H9 (cell line): ENCODE measurements around the gene SORBS1. TPM values are rescaled to one million over a fixed set of nuclear protein-coding genes. Genes with fewer than 3 reads are reported as not detected.

Experiments
- DNase-seq: peaks from one replicate; pipeline ENCODE4 v3.0.0-alpha.2; 2017
- H2AFZ ChIP-seq: one replicate; pipeline ENCODE4 v1.6.1; 2013; ENCODE audit warnings: mild to moderate bottlenecking, low read length, control low read depth, moderate library complexity
- H2AK5ac ChIP-seq: 2 replicates; pipeline ENCODE4 v1.6.1; 2013; ENCODE audit warnings: low read length, control low read depth, mixed read lengths; ENCODE audit not compliant: insufficient read length
- H2BK120ac ChIP-seq: one replicate; pipeline ENCODE4 v1.6.1; 2013; ENCODE audit warnings: low read depth, mild to moderate bottlenecking, low read length, control low read depth, inconsistent platforms; ENCODE audit not compliant: poor library complexity, severe bottlenecking
- H2BK12ac ChIP-seq: 2 replicates; pipeline ENCODE4 v1.6.1; 2013; ENCODE audit warnings: low read length, control low read depth, mixed read lengths, low read depth; ENCODE audit not compliant: insufficient read length
- H2BK15ac ChIP-seq: 2 replicates; pipeline ENCODE4 v1.6.1; 2013; ENCODE audit warnings: low read depth, low read length, control low read depth
- H2BK20ac ChIP-seq: one replicate; pipeline ENCODE4 v1.6.1; 2013; ENCODE audit warnings: low read depth, mild to moderate bottlenecking, low read length, control low read depth, inconsistent platforms; ENCODE audit not compliant: poor library complexity, severe bottlenecking
- H2BK5ac ChIP-seq: 2 replicates; pipeline ENCODE4 v1.6.1; 2013; ENCODE audit warnings: low read length, control low read depth, mixed read lengths; ENCODE audit not compliant: insufficient read length
- H3K14ac ChIP-seq: 2 replicates; pipeline ENCODE4 v1.6.1; 2013; ENCODE audit warnings: low read length, control low read depth; ENCODE audit not compliant: insufficient read depth
- H3K18ac ChIP-seq: 2 replicates; pipeline ENCODE4 v1.6.1; 2013; ENCODE audit warnings: low read depth, mild to moderate bottlenecking, mixed read lengths, low read length, control low read depth; ENCODE audit not compliant: insufficient read length
- H3K23ac ChIP-seq: 2 replicates; pipeline ENCODE4 v1.6.1; 2013; ENCODE audit warnings: low read length, control low read depth, mixed read lengths, low read depth; ENCODE audit not compliant: insufficient read length
- H3K23me2 ChIP-seq: 2 replicates; pipeline ENCODE4 v1.6.1; 2013; ENCODE audit warnings: low read depth, mild to moderate bottlenecking, mixed read lengths, low read length, control low read depth; ENCODE audit not compliant: insufficient read length, poor library complexity, severe bottlenecking
- H3K27ac ChIP-seq: 2 replicates; pipeline ENCODE4 v1.5.1; 2013; ENCODE audit warnings: low read length, control low read depth, mixed read lengths, low read depth; ENCODE audit not compliant: insufficient read length
- H3K27me3 ChIP-seq: 2 replicates; pipeline ENCODE4 v1.6.1; 2013; ENCODE audit warnings: low read length, control low read depth, inconsistent platforms; ENCODE audit not compliant: insufficient read depth
- H3K4ac ChIP-seq: 2 replicates; pipeline ENCODE4 v1.6.1; 2013; ENCODE audit warnings: low read depth, mild to moderate bottlenecking, control low read depth, inconsistent platforms, low read length, moderate library complexity
- H3K4me1 ChIP-seq: 2 replicates; pipeline ENCODE4 v1.6.1; 2013; ENCODE audit warnings: low read length, control low read depth, inconsistent platforms; ENCODE audit not compliant: insufficient read depth
- H3K4me2 ChIP-seq: 2 replicates; pipeline ENCODE4 v1.6.1; 2013; ENCODE audit warnings: low read length, control low read depth, mixed read lengths; ENCODE audit not compliant: insufficient read length, insufficient read depth
- H3K56ac ChIP-seq: 2 replicates; pipeline ENCODE4 v1.6.1; 2013; ENCODE audit warnings: low read depth, mild to moderate bottlenecking, mixed read lengths, low read length, control low read depth; ENCODE audit not compliant: insufficient read length
- H3K79me1 ChIP-seq: 2 replicates; pipeline ENCODE4 v1.6.1; 2013; ENCODE audit warnings: low read depth, mild to moderate bottlenecking, moderate library complexity, low read length, control low read depth, inconsistent platforms; ENCODE audit not compliant: insufficient read depth, poor library complexity, severe bottlenecking
- H3K79me2 ChIP-seq: 2 replicates; pipeline ENCODE4 v1.6.1; 2013; ENCODE audit warnings: low read length, control low read depth, inconsistent platforms; ENCODE audit not compliant: insufficient read depth
- H3K9ac ChIP-seq: 2 replicates; pipeline ENCODE4 v1.6.1; 2013; ENCODE audit warnings: low read length, control low read depth, mixed read lengths; ENCODE audit not compliant: insufficient read length; ENCODE audit errors: extremely low read depth
- H3K9me3 ChIP-seq: one replicate; pipeline ENCODE4 v1.6.1; 2013; ENCODE audit warnings: low read depth, low read length, inconsistent platforms; ENCODE audit not compliant: control insufficient read depth
- H3T11ph ChIP-seq: one replicate; pipeline ENCODE4 v1.6.1; 2013; ENCODE audit warnings: mild to moderate bottlenecking, low read length, control low read depth, inconsistent platforms
- H4K20me1 ChIP-seq: one replicate; pipeline ENCODE4 v1.6.1; 2013; ENCODE audit not compliant: control insufficient read depth, insufficient read length, insufficient read depth
- H4K5ac ChIP-seq: 2 replicates; pipeline ENCODE4 v1.6.1; 2013; ENCODE audit warnings: low read depth, mild to moderate bottlenecking, mixed read lengths, low read length, control low read depth; ENCODE audit not compliant: insufficient read length
- H4K8ac ChIP-seq: replicated peaks from 2 replicates; pipeline ENCODE4 v1.6.1; 2013; ENCODE audit warnings: low read length, control low read depth, mixed read lengths, low read depth; ENCODE audit not compliant: insufficient read length
- H4K91ac ChIP-seq: 2 replicates; pipeline ENCODE4 v1.6.1; 2013; ENCODE audit warnings: low read depth, mild to moderate bottlenecking, moderate library complexity, mixed read lengths, low read length, control low read depth; ENCODE audit not compliant: insufficient read length
- H3K27ac Mint-ChIP-seq, 3 experiments: 2 replicates in 2 of 3; 3 replicates in 1 of 3; pipeline ENCODE4 v1.8.0; 2020 to 2021; ENCODE audit warnings: mixed read lengths in 3 of 3, mild to moderate bottlenecking in 1 of 3, moderate library complexity in 1 of 3
- H3K27me3 Mint-ChIP-seq: 2 replicates; pipeline ENCODE4 v1.8.0; 2021; ENCODE audit warnings: low read depth, mild to moderate bottlenecking, moderate library complexity, mixed read lengths
- H3K36me3 Mint-ChIP-seq, 3 experiments: 2 replicates in 2 of 3; 3 replicates in 1 of 3; pipeline ENCODE4 v1.8.0; 2020 to 2021; ENCODE audit warnings: low read depth in 3 of 3, mixed read lengths in 3 of 3; ENCODE audit not compliant: insufficient read depth in 1 of 3
- H3K4me1 Mint-ChIP-seq, 2 experiments: 2 replicates each; pipeline ENCODE4 v1.8.0; 2020; ENCODE audit warnings: mixed read lengths in 2 of 2
- H3K4me3 Mint-ChIP-seq, 2 experiments: 2 replicates in 1 of 2; 3 replicates in 1 of 2; pipeline ENCODE4 v1.8.0; 2020 to 2021; ENCODE audit warnings: mild to moderate bottlenecking in 2 of 2, mixed read lengths in 2 of 2, moderate library complexity in 1 of 2
- H3K9me3 Mint-ChIP-seq, 2 experiments: 2 replicates in 1 of 2; 3 replicates in 1 of 2; pipeline ENCODE4 v1.8.0; 2020; ENCODE audit warnings: mild to moderate bottlenecking in 2 of 2, mixed read lengths in 2 of 2, moderate library complexity in 1 of 2
- CTCF ChIP-seq: fragments of 200-600 bp; sonication (generic); conservative IDR thresholded peaks from 3 replicates; pipeline ENCODE4 v1.8.0; 2021; ENCODE audit warnings: antibody characterized with exemption, mild to moderate bottlenecking
- WGBS: extraction: QIAGEN DNeasy Blood & Tissue Kit; methylation state at CpG from one replicate; pipeline ENCODE4 v1.1.7; 2013; ENCODE audit warnings: missing lambda C conversion rate, low lambda C conversion rate, mixed read lengths; ENCODE audit not compliant: insufficient read length; ENCODE audit errors: extremely low coverage; 5-methylcytosine and 5-hydroxymethylcytosine counted together
- total RNA-seq: library from RNA; stranded (reverse); gene quantifications from 2 replicates; pipeline ENCODE4 v1.2.1, GENCODE V29; 2021

Gene SORBS1
- total RNA-seq, 1 experiment from 2014 or later: 24.3 TPM

GRCh38 chr10:95601116-95601719, 40.0 kb upstream of the SORBS1 start:
- H3K9me3 ChIP-seq: no peaks in the 10 kb centered on the region
- TF ChIP-seq CTCF: peak; percentile 98

More at GRCh38 chr10:95601116-95601719, 40.0 kb upstream of the SORBS1 start:
- Histone ChIP-seq H3K14ac (no peak overlapping the region), H3K9ac (no peak overlapping the region), H3K23ac (no peak overlapping the region), H3K4me2 (no peak overlapping the region), H4K20me1 (no peaks in the 10 kb centered on the region), H4K8ac (no peak overlapping the region), H3K79me1 (no peaks in the 10 kb centered on the region), H2AK5ac (no peak overlapping the region), H2BK120ac (no peak overlapping the region), H2AFZ (peak overlapping the region; percentile 81), H3K27ac (no peak overlapping the region), H3K79me2 (no peaks in the 10 kb centered on the region), H2BK20ac (no peak overlapping the region), H3K4me1 (peaks cover 2% of the 10 kb centered on the region; the same call in 1 of the 2 replicates), H4K91ac (no peak overlapping the region), H3T11ph (no peak overlapping the region), H2BK5ac (no peak overlapping the region), H3K56ac (no peak overlapping the region), H3K4ac (no peak overlapping the region), H2BK12ac (no peak overlapping the region), H3K23me2 (no peaks in the 10 kb centered on the region), H3K18ac (no peak overlapping the region), H4K5ac (no peak overlapping the region), H3K27me3 (no peaks in the 10 kb centered on the region), H2BK15ac (no peak overlapping the region)
- H3K27ac Mint-ChIP-seq: no peak overlapping the region
- no peaks in the 10 kb centered on the region for H3K27me3 Mint-ChIP-seq
- peak; percentile 92 for DNase-seq
- peaks cover 13 to 20% of the 10 kb centered on the region in 2 experiments for H3K4me1 Mint-ChIP-seq
- no peaks in the 10 kb centered on the region; a peak in 1 of 5 replicates for H3K9me3 Mint-ChIP-seq
- H3K36me3 Mint-ChIP-seq: peaks cover 2 to 16% (median 5%) of the 10 kb centered on the region in 3 experiments
- no peak overlapping the region for H3K4me3 Mint-ChIP-seq
- no CpG with 5 or more reads among the region's 6 CpGs for WGBS
